Measurements from ENCODE around the gene SZRD1.

GRCh38 chr1:16392740-16393569 is 25.9 kb downstream of the SZRD1 start:
- TF ChIP-seq CTCF (IDR thresholded peaks at IDR 0.05; ENCODE audit: low read depth, low read length, missing input control) (no peak), JUND (IDR thresholded peaks at IDR 0.05) (no peak), SP1 (IDR thresholded peaks at IDR 0.05) (no peak), REST (IDR thresholded peaks at IDR 0.05) (no peak), GABPA (IDR thresholded peaks at IDR 0.05 in 1 of 2, conservative IDR thresholded peaks at IDR 0.05 in 1 of 2) (no peak), EGR1 (IDR thresholded peaks at IDR 0.05; ENCODE audit: low read depth in 2 of 2) (no peak), TAF1 (conservative IDR thresholded peaks at IDR 0.05) (no peak), HNF4A (conservative IDR thresholded peaks at IDR 0.05) (no peak), RAD21 (IDR thresholded peaks at IDR 0.05) (no peak), NR2F2 (IDR thresholded peaks at IDR 0.05) (no peak), YY1 (IDR thresholded peaks at IDR 0.05) (no peak), RXRA (IDR thresholded peaks at IDR 0.05) (no peak)
- TF ChIP-seq, protein P1, sequence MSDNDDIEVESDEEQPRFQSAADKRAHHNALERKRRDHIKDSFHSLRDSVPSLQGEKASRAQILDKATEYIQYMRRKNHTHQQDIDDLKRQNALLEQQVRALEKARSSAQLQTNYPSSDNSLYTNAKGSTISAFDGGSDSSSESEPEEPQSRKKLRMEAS (IDR thresholded peaks at IDR 0.05): no peak

Measured in liver (tissue), 3 donors.